Activated naive CD4-positive, alpha-beta T cell treated with anti-CD3 and anti-CD28 coated beads, Interleukin-2, amount 50 U/mL, for 16 hours (primary cell): ENCODE measurements around the gene MVP.
"Not testable (repeated sequence)": the region's sequence is repeated elsewhere in the genome, so short reads cannot be mapped to it uniquely, and the experiment has no call there.

Experiments used
- DNase-seq: peaks from one replicate; pipeline ENCODE4 v3.0.0-alpha.2; 2020

Gene MVP

DNA sequence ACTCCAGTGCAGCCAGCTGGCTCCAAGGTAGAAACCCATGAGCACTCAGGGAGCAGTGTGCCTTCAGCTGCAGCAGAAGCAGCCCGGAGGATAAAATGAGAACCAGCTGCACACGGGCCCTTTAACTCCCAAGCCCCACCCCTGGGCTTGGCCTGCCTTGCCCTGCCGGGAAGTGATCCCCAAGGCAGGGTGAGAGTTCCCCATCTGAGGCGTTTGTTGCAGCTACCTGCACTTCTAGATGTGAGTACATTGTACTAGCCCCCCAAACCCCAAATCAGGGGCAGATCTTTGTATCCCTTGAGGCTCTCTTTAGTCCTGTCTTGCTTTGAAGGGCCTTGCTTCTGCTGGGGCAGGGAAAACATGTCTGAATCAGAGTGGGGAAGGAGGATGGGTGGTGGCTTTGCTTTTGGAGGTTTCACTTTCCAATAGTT, at the start of gene MVP:
MVP (plus strand) TSS at position 192 of the 431 bp plus-strand sequence. CDS start 10,088 bp downstream, outside the sequence.
- DNase-seq: peak; percentile 53

GRCh38 chr16:29772330-29772729, 47.9 kb upstream of the MVP start:
- not testable (repeated sequence) for DNase-seq

DNA sequence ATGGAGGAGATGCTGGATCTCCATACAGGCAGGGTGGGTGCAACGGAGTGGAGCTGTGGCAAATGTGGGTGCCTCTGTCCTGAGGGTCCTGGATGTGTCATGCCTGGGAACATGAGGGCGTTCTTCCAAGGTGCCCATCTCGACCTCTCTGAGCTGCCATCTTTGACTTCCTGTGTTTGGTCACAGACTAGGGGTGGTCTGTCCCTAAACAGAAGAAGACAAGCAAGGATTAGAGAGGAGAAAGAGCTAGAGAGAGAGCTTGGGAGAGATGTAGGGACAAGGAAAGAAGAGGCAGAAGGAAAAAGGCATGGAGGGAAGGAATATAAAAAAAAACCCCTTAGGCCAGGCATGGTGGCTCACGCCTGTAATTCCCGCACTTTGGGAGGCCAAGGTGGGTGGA, 45.5 kb upstream of the MVP start:
- no peak for DNase-seq

DNA sequence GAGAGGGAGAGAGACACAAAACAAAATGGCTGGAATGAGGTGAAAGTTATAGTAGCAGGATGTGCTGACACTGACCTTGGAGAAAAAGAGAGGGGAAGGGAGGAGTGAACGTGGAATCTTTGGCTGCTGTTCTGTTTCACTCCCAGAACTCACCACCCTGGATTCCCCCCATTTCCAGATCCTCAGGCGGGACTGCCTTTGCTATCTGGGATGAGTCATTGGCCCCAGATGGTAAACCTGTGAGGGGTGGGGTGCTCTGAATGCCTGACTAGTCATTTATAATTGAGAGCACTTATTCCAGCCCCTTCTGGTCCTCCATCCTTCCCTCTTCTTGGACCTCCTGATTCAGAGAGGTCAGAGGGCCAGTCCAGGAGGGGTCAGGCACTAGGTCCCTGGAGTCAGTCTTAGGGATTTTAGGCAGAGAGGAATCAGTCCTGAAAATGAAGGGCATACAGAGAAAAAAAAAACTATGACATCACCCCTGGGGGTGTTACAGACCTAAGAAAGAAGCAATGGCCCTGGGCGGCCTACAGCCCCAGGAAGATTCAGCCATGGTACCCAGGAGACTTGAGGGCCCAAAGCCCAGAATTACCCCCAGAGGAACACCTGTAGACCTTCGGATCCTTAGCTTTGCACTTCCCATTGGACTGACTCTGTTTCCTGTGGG, 44.4 kb upstream of the MVP start:
- no peak for DNase-seq

DNA sequence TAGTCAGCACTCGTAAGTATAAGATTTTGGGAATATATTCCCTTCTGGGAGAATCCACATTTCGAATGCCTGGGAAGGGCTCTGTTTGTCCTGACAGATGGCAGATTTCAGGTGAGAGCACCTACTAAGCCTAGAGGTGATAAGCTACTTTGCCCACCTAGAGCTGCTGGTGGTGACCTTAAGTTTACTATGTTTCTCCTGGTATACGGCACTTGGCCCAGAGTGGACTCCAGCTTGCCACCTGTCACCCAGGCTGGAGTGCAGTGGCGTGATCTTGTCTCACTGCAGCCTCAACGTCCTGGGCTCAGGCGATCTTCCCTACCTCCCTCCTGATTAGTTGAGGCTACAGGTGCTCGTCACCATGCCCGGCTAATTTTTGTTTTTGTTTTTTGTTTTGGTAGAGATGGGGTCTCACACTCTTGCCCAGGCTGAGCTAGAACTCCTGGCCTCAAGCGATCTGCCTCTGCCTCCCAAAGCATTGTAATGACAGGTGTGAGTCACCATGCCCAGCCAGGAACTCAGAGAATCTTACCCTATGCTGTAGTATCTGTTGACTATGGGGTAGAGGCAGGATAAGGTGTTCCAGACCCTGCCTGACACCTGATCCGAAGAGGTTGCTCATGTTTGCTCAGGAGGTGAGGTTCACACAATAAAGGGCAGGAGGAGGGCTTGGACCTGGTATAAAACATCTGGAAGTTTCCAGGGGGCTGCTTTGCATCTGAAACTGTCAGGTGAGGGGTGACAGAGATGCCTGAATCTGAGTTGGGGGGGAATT, 42.5 kb upstream of the MVP start, which contains the start of gene ZG16:
ZG16 (plus strand) TSS at position 681 of the 775 bp plus-strand sequence. CDS start 1,011 bp downstream, outside the sequence.
- DNase-seq: no peak

- DNase-seq: no peak
Measured at GRCh38 chr16:29779474-29779873, 40.8 kb upstream of the MVP start.

DNA sequence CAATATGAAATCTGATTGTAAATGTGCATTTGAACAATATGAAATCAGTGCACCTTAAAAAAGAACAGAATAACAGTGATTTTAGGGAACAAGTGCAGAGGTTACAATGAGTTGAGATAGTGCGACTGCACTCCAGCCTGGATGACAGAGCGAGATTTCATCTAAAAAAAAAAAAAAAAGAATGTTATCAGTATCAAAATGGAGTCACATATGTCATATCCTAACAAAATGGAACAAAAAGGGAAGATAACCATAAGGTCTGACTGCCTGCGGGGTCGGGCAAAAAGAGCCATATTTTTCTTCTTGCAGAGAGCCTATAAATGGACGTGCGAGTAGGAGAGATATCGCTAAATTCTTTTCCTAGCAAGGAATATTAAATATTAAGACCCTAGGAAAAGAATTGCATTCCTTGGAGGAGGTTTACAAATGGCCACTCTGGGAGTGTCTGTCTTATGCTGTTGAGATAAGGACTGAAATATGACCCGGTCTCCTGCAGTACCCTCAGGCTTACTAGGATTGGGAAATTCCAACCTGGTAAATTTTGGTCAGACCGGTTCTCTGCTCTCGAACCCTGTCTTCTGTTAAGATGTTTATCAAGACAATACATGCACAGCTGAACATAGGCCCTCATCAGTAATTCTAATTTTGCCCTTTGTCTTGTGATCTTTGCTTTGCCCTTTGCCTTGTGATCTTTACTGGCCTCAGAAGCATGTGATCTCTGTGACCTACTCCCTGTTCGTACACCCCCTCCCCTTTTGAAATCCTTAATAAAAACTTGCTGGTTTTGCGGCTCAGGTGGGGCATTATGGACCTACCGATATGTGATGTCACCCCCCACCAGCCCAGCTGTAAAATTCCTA, 36.9 kb upstream of the MVP start:
- DNase-seq: not testable (repeated sequence)

DNA sequence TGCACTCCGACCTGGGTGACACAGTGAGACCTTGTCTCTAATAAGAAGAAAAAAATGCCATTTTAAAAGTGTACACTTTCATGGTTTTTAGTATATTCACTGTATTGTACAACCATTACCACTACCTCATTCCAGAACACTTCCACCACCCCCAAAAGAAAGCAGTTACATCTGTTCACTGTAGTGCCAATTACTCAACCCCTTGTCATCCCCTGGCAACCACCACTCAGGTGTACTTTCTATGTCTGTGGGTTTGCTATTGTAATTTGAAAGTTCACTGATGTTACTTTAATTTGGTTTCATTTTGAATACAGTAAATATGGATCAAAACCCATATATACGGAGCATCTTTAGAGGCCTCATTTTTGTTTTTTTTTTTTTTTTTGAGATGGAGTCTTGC, 36.1 kb upstream of the MVP start:
- DNase-seq: peak; percentile 50

DNA sequence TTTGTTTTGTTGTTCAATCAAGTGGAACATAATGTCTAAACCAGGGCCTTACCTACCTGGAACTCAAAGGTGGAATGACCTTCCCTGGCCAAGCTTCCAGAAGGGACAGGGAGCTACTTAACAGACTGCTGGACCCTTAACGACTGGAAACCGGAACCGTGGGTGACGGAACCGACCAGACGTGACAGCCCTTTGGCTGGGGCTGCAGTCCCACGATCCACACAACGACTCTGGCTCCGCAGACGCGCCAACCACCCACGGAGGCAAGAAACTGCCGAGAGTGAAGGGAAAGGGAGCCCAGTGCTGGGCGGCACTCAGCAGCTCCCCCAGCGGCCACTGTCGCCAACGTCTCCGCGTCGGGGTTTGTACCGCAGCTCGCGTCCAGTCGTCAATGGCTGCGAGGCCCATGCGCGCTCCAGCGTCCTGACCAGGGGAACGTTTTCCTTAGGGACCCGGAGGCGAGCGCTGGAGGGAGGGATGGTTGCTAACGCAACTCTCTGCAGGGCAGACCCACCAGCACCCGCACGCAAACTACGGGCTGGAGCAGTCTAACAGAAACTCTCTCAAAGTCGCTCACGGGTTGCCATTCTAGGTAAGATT, 35.3 kb upstream of the MVP start:
- peak; percentile 76 for DNase-seq

GRCh38 chr16:29787155-29787554, 33.1 kb upstream of the MVP start:
- DNase-seq: not testable (repeated sequence)

- no peak for DNase-seq
Measured at GRCh38 chr16:29789775-29790182, 30.5 kb upstream of the MVP start.

GRCh38 chr16:29790183-29790948, 29.9 kb upstream of the MVP start, which contains the start of gene KIF22:
Gene KIF22, plus strand, starts transcription at chr16:29790751. Its CDS starts 9 bp downstream, at chr16:29790760.
- peak; percentile 100 for DNase-seq

GRCh38 chr16:29790949-29791844, 29.1 kb upstream of the MVP start:
- DNase-seq: no peak

DNA sequence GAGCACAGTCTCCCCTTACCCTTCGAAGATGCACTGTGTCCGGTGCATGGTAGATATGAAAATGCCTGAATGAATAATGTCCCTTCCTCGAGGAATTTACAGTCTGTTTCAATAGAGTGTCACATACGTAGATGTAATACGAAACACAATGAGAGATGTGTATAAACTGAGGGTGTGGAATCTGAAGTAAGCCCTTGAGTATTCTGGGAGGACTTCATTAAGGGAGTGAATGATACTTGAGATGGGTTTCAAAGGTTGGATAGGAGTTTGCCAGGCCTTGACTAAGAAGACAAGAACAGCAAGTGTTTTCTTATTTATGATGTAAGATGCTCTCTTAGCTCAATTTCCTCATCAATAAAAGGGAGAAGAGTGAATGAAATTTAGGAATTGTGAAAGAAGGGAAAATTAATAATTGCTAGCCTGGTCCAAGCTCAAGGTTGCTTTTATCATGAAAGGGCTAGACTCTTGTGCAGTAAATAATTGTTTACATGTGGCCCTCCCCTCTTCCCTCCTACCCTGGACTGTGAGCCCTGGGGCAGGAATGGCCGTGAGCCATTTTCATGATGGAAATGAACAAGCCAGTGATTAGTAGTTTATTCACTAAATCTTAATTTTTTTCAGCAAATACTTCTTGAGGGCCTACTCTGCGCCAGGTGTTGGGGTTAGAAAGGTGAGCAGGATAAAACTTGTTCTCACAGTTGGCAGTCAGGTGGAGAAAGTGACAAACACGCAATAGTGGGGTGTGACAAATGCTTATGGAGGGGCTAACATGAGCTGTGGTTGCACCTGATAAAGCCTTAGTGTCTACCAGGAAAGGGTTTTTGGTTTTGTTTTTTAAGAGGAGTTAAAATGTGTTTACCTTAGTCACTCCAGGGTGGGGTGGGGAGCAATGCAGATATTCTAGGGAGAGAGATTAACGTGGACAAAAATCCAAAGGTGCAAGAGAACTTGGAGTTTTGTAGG, 28.1 kb upstream of the MVP start:
- DNase-seq: no peak

GRCh38 chr16:29793153-29793552, 27.1 kb upstream of the MVP start:
- not testable (repeated sequence) for DNase-seq

DNA sequence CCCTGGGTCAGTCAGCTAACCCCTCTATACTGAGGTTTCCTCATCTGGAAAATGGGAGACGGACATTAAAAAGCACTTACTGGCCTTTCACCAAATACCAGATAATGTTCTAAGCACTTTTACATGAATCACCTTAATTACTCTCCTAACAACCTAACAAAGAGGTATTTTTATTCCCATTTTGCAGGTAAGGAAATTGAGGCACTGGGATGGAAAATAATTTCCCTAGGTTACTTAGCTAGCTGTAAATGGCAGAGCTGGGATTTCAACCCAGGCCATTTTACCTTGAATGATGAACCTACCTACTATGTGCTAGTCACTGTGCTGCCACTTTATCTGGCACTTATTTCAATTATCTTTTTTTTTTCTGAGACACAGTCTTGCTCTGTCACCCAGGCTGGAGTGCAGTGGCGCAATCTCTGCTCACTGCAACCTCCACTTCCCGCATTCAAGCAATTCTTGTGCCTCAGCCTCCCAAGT, 26.0 kb upstream of the MVP start:
- DNase-seq: no peak

- DNase-seq: no peak
Measured at GRCh38 chr16:29802416-29802935, 17.8 kb upstream of the MVP start.

DNA sequence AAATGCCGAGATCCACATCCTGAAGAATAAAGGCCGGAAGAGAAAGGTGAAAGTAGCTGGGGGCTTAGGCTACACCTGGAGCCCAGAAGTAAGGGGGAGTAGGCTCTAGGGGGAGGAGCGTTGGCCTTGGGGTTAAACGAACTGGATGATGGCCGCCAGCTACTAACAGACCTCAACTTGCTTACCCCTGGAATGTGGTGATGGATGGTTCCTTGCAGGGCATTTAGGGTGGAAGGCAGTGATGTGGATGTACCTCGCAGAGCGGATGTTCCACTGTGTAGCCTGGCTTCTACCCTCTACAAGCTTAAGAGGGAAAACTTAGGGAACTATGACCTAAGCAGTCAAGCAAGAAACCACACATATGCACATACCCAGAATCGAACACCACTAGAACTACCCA, 16.2 kb upstream of the MVP start:
- no peak for DNase-seq
